ENCODE results near the gene ATAD3C. TPM values are rescaled to one million over a fixed set of nuclear protein-coding genes. Genes with fewer than 3 reads are reported as not detected.
A peak's percentile ranks its signal among the peaks of the same experiment; 100 is the strongest.

The ATAD3C gene
- total and polyA plus RNA-seq, 2 of the 8 experiments (the other 6 are each of a cell fraction or from before 2014, with no cell fraction given) = 2.0 to 2.7 TPM

DNA sequence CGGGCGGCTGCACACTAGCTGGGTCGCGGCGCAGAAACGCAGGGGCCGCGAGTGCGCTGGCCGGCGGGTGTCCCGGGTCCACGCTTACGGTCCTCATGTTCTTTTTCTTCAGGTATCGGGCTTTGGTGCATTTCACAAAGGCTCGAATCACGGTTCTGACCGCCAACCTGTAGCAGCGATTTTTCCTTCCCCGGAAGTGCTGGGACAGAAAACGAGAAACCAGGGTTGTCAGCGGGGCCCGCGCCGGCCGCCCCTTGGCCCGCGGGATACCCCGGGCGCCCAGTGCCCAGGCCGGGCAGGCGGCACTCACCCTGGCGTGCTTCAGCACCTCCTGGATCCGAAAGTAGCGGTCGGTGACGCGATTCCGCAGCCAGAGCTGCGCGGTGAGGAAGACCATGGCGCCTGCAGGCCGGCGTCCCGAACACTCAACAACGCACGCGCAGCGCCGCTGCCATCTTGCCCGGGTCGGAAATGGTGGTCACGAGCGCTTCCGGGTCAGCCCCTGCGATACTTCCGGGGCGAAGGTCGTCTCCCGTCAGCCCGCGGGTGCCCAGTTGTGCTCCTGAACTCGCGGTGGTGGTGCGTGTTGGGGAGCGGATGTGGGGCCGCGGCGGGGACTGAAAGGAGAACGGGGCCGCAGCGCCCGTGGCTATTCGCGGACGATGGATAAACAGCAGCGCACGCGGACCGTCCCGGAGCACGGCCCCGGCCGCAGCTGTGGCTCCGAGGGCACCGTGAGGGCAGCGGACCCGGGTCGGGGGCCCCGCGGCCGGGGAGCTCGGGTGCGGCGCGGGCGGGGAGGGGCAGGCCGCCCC lies 42.5 kb upstream of the ATAD3C start, which contains the start of gene MRPL20 (continued):
- TF ChIP-seq, protein P1, sequence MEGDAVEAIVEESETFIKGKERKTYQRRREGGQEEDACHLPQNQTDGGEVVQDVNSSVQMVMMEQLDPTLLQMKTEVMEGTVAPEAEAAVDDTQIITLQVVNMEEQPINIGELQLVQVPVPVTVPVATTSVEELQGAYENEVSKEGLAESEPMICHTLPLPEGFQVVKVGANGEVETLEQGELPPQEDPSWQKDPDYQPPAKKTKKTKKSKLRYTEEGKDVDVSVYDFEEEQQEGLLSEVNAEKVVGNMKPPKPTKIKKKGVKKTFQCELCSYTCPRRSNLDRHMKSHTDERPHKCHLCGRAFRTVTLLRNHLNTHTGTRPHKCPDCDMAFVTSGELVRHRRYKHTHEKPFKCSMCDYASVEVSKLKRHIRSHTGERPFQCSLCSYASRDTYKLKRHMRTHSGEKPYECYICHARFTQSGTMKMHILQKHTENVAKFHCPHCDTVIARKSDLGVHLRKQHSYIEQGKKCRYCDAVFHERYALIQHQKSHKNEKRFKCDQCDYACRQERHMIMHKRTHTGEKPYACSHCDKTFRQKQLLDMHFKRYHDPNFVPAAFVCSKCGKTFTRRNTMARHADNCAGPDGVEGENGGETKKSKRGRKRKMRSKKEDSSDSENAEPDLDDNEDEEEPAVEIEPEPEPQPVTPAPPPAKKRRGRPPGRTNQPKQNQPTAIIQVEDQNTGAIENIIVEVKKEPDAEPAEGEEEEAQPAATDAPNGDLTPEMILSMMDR (IDR thresholded peaks at IDR 0.05; ENCODE audit: control extremely low read depth in 1 of 3, insufficient read depth in 1 of 3, low read depth in 1 of 3, low read length in 3 of 3) = 0 out of 4 replicates have a peak, but pooled peaks of 1 of the 3 experiments have one; percentile 0
- TF ChIP-seq CTBP2 (IDR thresholded peaks at IDR 0.05; ENCODE audit: borderline replicate concordance, insufficient read depth, insufficient read length, low read length) = no peak
- TF ChIP-seq SRF (IDR thresholded peaks at IDR 0.05; ENCODE audit: low read depth, low read length) = no peak
- no peak for TF ChIP-seq TCF12 (IDR thresholded peaks at IDR 0.05; ENCODE audit: low read depth, low read length)
- peak; percentile 97 for TF ChIP-seq YY1 (IDR thresholded peaks at IDR 0.05; ENCODE audit: low read depth, low read length)
- peak; percentile 90 for TF ChIP-seq CHD2 (IDR thresholded peaks at IDR 0.05; ENCODE audit: low read length)
- peak; percentile 88 for TF ChIP-seq PHF8 (conservative IDR thresholded peaks at IDR 0.05; ENCODE audit: low read depth, low read length)
- peak; percentile 90; the same call in 1 of the 2 replicates for TF ChIP-seq RBBP5 (IDR thresholded peaks at IDR 0.05; ENCODE audit: borderline replicate concordance, low read depth, low read length)
- peak; percentile 28 for TF ChIP-seq KDM4A (IDR thresholded peaks at IDR 0.05; ENCODE audit: low read depth, low read length, severe bottlenecking)
- TF ChIP-seq SIN3A (conservative IDR thresholded peaks at IDR 0.05 in 1 of 2, IDR thresholded peaks at IDR 0.05 in 1 of 2; ENCODE audit: low read depth in 1 of 2, low read length in 2 of 2) = peak; percentile 75 to 83; a peak in 3 of 4 replicates
- peak; percentile 90 for TF ChIP-seq POLR2AphosphoS5 (IDR thresholded peaks at IDR 0.05; ENCODE audit: low read depth, low read length)
- TF ChIP-seq TAF7 (optimal IDR thresholded peaks at IDR 0.05; ENCODE audit: borderline replicate concordance, low read depth, low read length) = peak; percentile 92
- TF ChIP-seq TAF1 (IDR thresholded peaks at IDR 0.05; ENCODE audit: low read depth, low read length) = peak; percentile 97
- TF ChIP-seq TBP (IDR thresholded peaks at IDR 0.05; ENCODE audit: low read depth, low read length) = peak; percentile 92
- TF ChIP-seq GABPA (IDR thresholded peaks at IDR 0.05; ENCODE audit: borderline replicate concordance, insufficient read depth, low read length) = peak; percentile 99
- TF ChIP-seq JUND (IDR thresholded peaks at IDR 0.05; ENCODE audit: low read length) = no peak
- TF ChIP-seq SP2 (IDR thresholded peaks at IDR 0.05; ENCODE audit: low read length) = no peak
- peak; percentile 39 for TF ChIP-seq NRF1 (IDR thresholded peaks at IDR 0.05; ENCODE audit: low read depth, low read length)
- peak; percentile 93 for TF ChIP-seq ASH2L (IDR thresholded peaks at IDR 0.05; ENCODE audit: low read length)
- TF ChIP-seq, protein P2, sequence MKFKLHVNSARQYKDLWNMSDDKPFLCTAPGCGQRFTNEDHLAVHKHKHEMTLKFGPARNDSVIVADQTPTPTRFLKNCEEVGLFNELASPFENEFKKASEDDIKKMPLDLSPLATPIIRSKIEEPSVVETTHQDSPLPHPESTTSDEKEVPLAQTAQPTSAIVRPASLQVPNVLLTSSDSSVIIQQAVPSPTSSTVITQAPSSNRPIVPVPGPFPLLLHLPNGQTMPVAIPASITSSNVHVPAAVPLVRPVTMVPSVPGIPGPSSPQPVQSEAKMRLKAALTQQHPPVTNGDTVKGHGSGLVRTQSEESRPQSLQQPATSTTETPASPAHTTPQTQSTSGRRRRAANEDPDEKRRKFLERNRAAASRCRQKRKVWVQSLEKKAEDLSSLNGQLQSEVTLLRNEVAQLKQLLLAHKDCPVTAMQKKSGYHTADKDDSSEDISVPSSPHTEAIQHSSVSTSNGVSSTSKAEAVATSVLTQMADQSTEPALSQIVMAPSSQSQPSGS (IDR thresholded peaks at IDR 0.05; ENCODE audit: low read length) = no peak

Measured in H1 (cell line).